SK-N-SH treated with all-trans-retinoic acid at 6 μM for 48 hours (cell line): ENCODE measurements around the gene SFMBT1.

Source experiments
- ATAC-seq: fragments of 200-7000 bp; cut with Tn5 transposase; 3 replicates; pipeline ENCODE4 v1.9.1; 2020; ENCODE audit warnings: mild to moderate bottlenecking, moderate library complexity
- CREB5 ChIP-seq: fragments of 250-450 bp; sonication (Bioruptor Pico); IDR thresholded peaks from 2 replicates; pipeline ENCODE4 v1.5.1; 2020; ENCODE audit warnings: low read depth, mild to moderate bottlenecking, moderate library complexity
- CSDC2 ChIP-seq: fragments of 250-450 bp; sonication (Bioruptor Pico); IDR thresholded peaks from 2 replicates; pipeline ENCODE4 v1.5.0; 2020; ENCODE audit warnings: mild to moderate bottlenecking, moderate library complexity
- ESRRG ChIP-seq: fragments of 250-450 bp; sonication (Bioruptor Pico); IDR thresholded peaks from 2 replicates; pipeline ENCODE4 v1.6.1; 2021; ENCODE audit warnings: mild to moderate bottlenecking
- GLIS3 ChIP-seq: fragments of 250-450 bp; sonication (Bioruptor Pico); IDR thresholded peaks from 2 replicates; pipeline ENCODE4 v1.5.0; 2020; ENCODE audit warnings: mild to moderate bottlenecking, moderate library complexity
- ISL1 ChIP-seq: fragments of 250-450 bp; sonication (Bioruptor Pico); IDR thresholded peaks from 2 replicates; pipeline ENCODE4 v2.1.2; 2022; ENCODE audit warnings: mild to moderate bottlenecking, moderate library complexity
- OSR1 ChIP-seq: fragments of 250-450 bp; sonication (Bioruptor Pico); IDR thresholded peaks from 2 replicates; pipeline ENCODE4 v1.8.0; 2022; ENCODE audit warnings: moderate library complexity, mild to moderate bottlenecking, inconsistent platforms
- PPARA ChIP-seq: fragments of 250-450 bp; sonication (Bioruptor Pico); IDR thresholded peaks from 2 replicates; pipeline ENCODE4 v1.5.0; 2020; ENCODE audit warnings: mild to moderate bottlenecking, borderline replicate concordance
- RARB ChIP-seq: fragments of 250-450 bp; sonication (Bioruptor Pico); IDR thresholded peaks from 2 replicates; pipeline ENCODE4 v1.8.0; 2021; ENCODE audit warnings: mild to moderate bottlenecking, moderate library complexity
- SNAI2 ChIP-seq: fragments of 250-450 bp; sonication (Bioruptor Pico); IDR thresholded peaks from 2 replicates; pipeline ENCODE4 v1.5.0; 2020; ENCODE audit warnings: mild to moderate bottlenecking, moderate library complexity
- TCF4 ChIP-seq: fragments of 250-450 bp; sonication (Bioruptor Pico); IDR thresholded peaks from 2 replicates; pipeline ENCODE4 v1.8.0; 2021; ENCODE audit warnings: mild to moderate bottlenecking, moderate library complexity, borderline replicate concordance
- TOX ChIP-seq: fragments of 250-450 bp; sonication (Bioruptor Pico); IDR thresholded peaks from 2 replicates; pipeline ENCODE4 v1.8.0; 2021; ENCODE audit warnings: mild to moderate bottlenecking, moderate library complexity, borderline replicate concordance
- ZC3H10 ChIP-seq: fragments of 250-450 bp; sonication (Bioruptor Pico); IDR thresholded peaks from 2 replicates; pipeline ENCODE4 v1.5.1; 2021; ENCODE audit warnings: mild to moderate bottlenecking, moderate library complexity
- ZFP3 ChIP-seq: fragments of 250-450 bp; sonication (Bioruptor Pico); IDR thresholded peaks from 2 replicates; pipeline ENCODE4 v1.5.0; 2020; ENCODE audit warnings: mild to moderate bottlenecking, moderate library complexity
- ZFP30 ChIP-seq: fragments of 450-650 bp; formaldehyde crosslinking; IDR thresholded peaks from 2 replicates; pipeline ENCODE4 v1.5.0; 2022; ENCODE audit warnings: mild to moderate bottlenecking, moderate library complexity
- ZNF565 ChIP-seq: fragments of 450-650 bp; formaldehyde crosslinking; conservative IDR thresholded peaks from 2 replicates; pipeline ENCODE4 v1.5.0; 2020; ENCODE audit warnings: low read depth, mild to moderate bottlenecking, moderate library complexity
- ZNF8 ChIP-seq: fragments of 450-650 bp; formaldehyde crosslinking; IDR thresholded peaks from 2 replicates; pipeline ENCODE4 v1.5.0; 2020; ENCODE audit warnings: mild to moderate bottlenecking, moderate library complexity
- TF ChIP-seq, protein P1 (sequence below): fragments of 250-450 bp; sonication (Bioruptor Pico); IDR thresholded peaks from 2 replicates; pipeline ENCODE4 v1.5.1; 2021; ENCODE audit warnings: mild to moderate bottlenecking, moderate library complexity
- TF ChIP-seq, protein P2 (sequence below): fragments of 250-450 bp; sonication (Bioruptor Pico); IDR thresholded peaks from 2 replicates; pipeline ENCODE4 v1.5.0; 2020; ENCODE audit warnings: mild to moderate bottlenecking, moderate library complexity
- TF ChIP-seq, protein P3 (sequence below): fragments of 250-450 bp; sonication (Bioruptor Pico); IDR thresholded peaks from 2 replicates; pipeline ENCODE4 v1.8.0; 2021; ENCODE audit warnings: low read depth, mild to moderate bottlenecking, moderate library complexity, borderline replicate concordance
- TF ChIP-seq, protein P4 (sequence below): fragments of 250-450 bp; sonication (Bioruptor Pico); IDR thresholded peaks from 2 replicates; pipeline ENCODE4 v1.8.0; 2020; ENCODE audit warnings: mild to moderate bottlenecking, moderate library complexity, borderline replicate concordance

The SFMBT1 gene

GRCh38 chr3:52879090-52879489, 166.8 kb downstream of the SFMBT1 start:
- TF ChIP-seq RARB (no peak), ZC3H10 (CRISPR knock-in tag) (no peak), CREB5 (no peak), SNAI2 (CRISPR knock-in tag) (no peak), GLIS3 (CRISPR knock-in tag) (no peak), TOX (CRISPR knock-in tag) (no peak), ZFP30 (no peak), PPARA (CRISPR knock-in tag) (no peak)
- TF ChIP-seq, protein P1, sequence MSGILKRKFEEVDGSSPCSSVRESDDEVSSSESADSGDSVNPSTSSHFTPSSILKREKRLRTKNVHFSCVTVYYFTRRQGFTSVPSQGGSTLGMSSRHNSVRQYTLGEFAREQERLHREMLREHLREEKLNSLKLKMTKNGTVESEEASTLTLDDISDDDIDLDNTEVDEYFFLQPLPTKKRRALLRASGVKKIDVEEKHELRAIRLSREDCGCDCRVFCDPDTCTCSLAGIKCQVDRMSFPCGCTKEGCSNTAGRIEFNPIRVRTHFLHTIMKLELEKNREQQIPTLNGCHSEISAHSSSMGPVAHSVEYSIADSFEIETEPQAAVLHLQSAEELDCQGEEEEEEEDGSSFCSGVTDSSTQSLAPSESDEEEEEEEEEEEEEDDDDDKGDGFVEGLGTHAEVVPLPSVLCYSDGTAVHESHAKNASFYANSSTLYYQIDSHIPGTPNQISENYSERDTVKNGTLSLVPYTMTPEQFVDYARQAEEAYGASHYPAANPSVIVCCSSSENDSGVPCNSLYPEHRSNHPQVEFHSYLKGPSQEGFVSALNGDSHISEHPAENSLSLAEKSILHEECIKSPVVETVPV (CRISPR knock-in tag), result no peak
- TF ChIP-seq, protein P2, sequence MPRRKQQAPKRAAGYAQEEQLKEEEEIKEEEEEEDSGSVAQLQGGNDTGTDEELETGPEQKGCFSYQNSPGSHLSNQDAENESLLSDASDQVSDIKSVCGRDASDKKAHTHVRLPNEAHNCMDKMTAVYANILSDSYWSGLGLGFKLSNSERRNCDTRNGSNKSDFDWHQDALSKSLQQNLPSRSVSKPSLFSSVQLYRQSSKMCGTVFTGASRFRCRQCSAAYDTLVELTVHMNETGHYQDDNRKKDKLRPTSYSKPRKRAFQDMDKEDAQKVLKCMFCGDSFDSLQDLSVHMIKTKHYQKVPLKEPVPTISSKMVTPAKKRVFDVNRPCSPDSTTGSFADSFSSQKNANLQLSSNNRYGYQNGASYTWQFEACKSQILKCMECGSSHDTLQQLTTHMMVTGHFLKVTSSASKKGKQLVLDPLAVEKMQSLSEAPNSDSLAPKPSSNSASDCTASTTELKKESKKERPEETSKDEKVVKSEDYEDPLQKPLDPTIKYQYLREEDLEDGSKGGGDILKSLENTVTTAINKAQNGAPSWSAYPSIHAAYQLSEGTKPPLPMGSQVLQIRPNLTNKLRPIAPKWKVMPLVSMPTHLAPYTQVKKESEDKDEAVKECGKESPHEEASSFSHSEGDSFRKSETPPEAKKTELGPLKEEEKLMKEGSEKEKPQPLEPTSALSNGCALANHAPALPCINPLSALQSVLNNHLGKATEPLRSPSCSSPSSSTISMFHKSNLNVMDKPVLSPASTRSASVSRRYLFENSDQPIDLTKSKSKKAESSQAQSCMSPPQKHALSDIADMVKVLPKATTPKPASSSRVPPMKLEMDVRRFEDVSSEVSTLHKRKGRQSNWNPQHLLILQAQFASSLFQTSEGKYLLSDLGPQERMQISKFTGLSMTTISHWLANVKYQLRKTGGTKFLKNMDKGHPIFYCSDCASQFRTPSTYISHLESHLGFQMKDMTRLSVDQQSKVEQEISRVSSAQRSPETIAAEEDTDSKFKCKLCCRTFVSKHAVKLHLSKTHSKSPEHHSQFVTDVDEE (CRISPR knock-in tag), result no peak
- ATAC-seq, result no peak

- ATAC-seq, result no peak
- TF ChIP-seq PPARA (CRISPR knock-in tag), result no peak
- TF ChIP-seq ZFP30, result no peak
- no peak for TF ChIP-seq ISL1 (CRISPR knock-in tag)
- TF ChIP-seq ZFP3 (CRISPR knock-in tag), result no peak
- TF ChIP-seq TCF4, result no peak
- TF ChIP-seq ZC3H10 (CRISPR knock-in tag), result no peak
- TF ChIP-seq CSDC2 (CRISPR knock-in tag), result no peak
- TF ChIP-seq, protein P2 (CRISPR knock-in tag), result no peak
- no peak for TF ChIP-seq ESRRG (CRISPR knock-in tag)
These were observed 168.8 kb downstream of the SFMBT1 start for GRCh38 chr3:52877085-52877484.

DNA sequence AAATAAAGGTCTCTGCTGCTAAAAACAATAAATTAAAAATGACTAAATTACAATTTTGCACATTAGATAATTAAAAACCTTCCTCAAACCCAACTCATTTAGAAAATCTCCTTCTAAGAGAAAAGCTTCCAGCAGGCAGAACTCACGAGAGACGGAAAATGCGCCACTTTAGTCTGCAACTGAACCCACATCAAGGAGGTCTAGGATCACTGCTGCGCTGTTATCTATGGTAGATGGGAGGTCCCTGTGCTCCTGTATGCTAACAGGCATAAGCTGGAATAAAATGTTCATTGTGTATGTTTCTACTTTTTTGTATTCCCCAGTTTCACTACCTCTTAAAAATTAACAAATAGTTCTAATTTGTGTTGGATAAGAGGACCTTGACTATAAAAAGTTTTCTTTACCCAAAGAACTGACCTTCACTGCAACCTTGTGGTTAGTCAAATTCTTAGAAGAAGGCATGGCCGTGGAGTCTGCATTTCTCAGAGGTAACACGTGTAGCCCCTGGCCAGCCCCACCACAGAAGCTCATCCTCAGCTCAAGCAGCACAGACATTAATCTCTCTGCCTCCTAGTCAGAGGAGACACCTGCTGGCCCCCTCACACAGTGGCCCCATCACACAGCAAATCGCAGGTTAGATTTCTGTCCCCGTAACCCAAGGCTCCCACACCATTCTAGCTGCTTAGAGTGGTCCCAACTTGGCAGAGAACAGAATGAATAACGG, 170.8 kb downstream of the SFMBT1 start:
- TF ChIP-seq, protein P3, sequence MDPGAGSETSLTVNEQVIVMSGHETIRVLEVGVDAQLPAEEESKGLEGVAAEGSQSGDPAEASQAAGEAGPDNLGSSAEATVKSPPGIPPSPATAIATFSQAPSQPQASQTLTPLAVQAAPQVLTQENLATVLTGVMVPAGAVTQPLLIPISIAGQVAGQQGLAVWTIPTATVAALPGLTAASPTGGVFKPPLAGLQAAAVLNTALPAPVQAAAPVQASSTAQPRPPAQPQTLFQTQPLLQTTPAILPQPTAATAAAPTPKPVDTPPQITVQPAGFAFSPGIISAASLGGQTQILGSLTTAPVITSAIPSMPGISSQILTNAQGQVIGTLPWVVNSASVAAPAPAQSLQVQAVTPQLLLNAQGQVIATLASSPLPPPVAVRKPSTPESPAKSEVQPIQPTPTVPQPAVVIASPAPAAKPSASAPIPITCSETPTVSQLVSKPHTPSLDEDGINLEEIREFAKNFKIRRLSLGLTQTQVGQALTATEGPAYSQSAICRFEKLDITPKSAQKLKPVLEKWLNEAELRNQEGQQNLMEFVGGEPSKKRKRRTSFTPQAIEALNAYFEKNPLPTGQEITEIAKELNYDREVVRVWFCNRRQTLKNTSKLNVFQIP (CRISPR knock-in tag), result no peak
- TF ChIP-seq OSR1 (CRISPR knock-in tag) (no peak), ISL1 (CRISPR knock-in tag) (no peak), TOX (CRISPR knock-in tag) (no peak), ZNF565 (CRISPR knock-in tag) (no peak), RARB (no peak), ZC3H10 (CRISPR knock-in tag) (no peak), ZNF8 (no peak)
- TF ChIP-seq, protein P4, sequence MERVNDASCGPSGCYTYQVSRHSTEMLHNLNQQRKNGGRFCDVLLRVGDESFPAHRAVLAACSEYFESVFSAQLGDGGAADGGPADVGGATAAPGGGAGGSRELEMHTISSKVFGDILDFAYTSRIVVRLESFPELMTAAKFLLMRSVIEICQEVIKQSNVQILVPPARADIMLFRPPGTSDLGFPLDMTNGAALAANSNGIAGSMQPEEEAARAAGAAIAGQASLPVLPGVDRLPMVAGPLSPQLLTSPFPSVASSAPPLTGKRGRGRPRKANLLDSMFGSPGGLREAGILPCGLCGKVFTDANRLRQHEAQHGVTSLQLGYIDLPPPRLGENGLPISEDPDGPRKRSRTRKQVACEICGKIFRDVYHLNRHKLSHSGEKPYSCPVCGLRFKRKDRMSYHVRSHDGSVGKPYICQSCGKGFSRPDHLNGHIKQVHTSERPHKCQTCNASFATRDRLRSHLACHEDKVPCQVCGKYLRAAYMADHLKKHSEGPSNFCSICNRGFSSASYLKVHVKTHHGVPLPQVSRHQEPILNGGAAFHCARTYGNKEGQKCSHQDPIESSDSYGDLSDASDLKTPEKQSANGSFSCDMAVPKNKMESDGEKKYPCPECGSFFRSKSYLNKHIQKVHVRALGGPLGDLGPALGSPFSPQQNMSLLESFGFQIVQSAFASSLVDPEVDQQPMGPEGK (CRISPR knock-in tag), result no peak
- no peak for ATAC-seq
